GM12891 (cell line): ENCODE results near the gene STX17.

Experiments
- DNase-seq: peaks from one replicate; pipeline ENCODE4 v3.0.0; 2011; ENCODE audit warnings: low spot score; ENCODE audit not compliant: insufficient read length
- FAIRE-seq: peaks from 2 replicates; lab custom pipeline; 2011; peaks lifted over from hg19 to GRCh38; lab: Jason Lieb, UNC
- PAX5 ChIP-seq: IDR thresholded peaks from 2 replicates; pipeline ENCODE4 v1.6.1; 2011; ENCODE audit warnings: low read length, moderate library complexity, mild to moderate bottlenecking; ENCODE audit not compliant: insufficient read depth, severe bottlenecking
- POLR2A ChIP-seq: IDR thresholded peaks from 2 replicates; pipeline ENCODE4 v1.6.1; 2011; ENCODE audit warnings: low read depth, low read length, control low read depth
- POLR2AphosphoS5 ChIP-seq: IDR thresholded peaks from 2 replicates; pipeline ENCODE4 v1.6.1; 2011; ENCODE audit warnings: low read depth, low read length, control low read depth
- POU2F2 ChIP-seq: IDR thresholded peaks from 2 replicates; pipeline ENCODE4 v1.6.1; 2011; ENCODE audit warnings: low read depth, mild to moderate bottlenecking, control low read depth, low read length, moderate library complexity
- SPI1 ChIP-seq: IDR thresholded peaks from 2 replicates; pipeline ENCODE4 v1.6.1; 2011; ENCODE audit warnings: low read depth, low read length, control low read depth
- TAF1 ChIP-seq: IDR thresholded peaks from 2 replicates; pipeline ENCODE4 v1.6.1; 2011; ENCODE audit warnings: low read depth, low read length, control low read depth

Gene STX17

DNA sequence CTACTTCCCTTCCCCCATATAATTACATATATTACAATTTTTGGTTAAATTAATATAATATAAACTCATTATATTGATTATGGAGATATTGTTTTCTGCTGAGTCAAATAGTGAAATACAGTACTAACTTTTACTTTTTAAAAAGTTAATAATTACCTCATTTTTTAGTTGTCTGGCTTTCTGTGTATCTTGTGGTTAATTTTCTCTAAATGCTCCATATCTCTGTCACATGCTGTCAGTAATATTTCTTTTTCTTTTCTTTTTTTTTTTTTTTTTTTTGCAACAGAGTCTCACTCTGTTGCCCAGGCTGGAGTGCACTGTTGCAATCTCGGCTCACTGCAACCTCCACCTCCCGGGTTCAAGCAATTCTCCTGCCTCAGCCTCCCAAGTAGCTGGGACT lies 23.2 kb downstream of the STX17 start:
- no peak for FAIRE-seq
- TF ChIP-seq POLR2AphosphoS5 (no peak), POLR2A (no peak), PAX5 (no peak), SPI1 (no peak), POU2F2 (no peak), TAF1 (no peak)
- no peak for DNase-seq

DNA sequence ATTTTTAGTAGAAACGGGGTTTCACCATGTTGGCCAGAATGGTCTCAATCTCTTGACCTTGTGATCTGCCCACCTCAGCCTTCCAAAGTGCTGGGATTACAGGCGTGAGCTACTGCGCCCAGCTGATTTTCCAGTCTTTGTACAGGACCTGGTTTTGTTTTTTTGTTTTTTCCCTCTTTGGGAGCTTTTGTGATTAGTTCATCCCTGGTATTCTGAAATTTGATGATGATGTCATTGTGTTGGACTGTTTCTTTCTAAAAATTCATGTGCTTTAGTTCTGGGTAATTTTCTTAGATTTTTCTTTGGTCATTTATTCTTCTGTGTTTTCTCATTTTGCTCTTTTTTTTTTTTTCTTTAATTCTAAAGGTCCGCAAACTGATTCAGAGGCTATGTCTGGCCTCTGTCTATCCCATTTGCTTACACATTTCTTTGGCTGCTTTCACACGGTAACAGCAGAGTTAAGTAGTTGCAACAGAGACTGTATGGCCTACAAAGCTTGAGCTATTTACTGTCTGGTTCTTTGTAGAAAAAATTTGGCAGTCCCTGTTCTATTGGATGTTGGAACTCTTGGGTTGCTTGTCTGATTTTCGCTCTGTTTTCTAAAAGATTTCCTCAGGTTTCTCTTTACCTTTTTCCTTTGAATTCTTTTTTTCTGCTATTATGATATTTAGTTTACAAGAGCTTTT lies 24.8 kb downstream of the STX17 start:
- TF ChIP-seq POLR2A: no peak
- no peak for TF ChIP-seq SPI1
- TF ChIP-seq TAF1: no peak
- no peak for TF ChIP-seq PAX5
- TF ChIP-seq POLR2AphosphoS5: no peak

DNA sequence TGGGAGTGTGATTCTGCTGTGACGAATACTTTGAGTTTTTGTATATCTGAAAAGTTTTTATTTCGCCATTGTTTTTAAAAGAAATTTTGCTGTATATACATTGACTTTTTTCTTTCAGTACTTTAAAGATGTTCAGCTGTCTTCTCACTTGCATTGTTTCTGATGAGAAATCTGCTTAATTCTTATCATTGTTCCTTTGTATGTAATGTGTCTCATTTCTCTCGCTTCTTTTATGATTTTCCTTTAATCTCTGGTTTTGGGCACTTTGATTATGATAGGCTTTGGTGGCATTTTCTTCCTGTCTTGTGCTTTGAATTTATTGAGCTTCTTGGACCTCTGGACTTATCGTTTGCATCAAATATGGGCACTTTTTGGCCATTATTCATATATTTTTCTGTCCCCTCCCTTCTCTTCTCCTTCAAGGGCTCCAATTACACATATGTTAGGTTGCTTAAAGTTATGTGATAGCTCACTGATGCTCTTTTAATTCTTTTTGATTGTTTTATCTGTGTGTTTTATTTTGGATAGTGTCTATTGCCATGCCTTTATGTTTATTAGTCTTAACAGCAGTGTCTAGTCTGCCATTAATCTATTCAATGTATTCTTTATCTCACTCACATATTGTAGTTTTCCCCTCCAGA lies 30.6 kb downstream of the STX17 start:
- FAIRE-seq (no peak), DNase-seq (no peak)
- no peak for TF ChIP-seq PAX5
- TF ChIP-seq POLR2AphosphoS5: no peak
- TF ChIP-seq POU2F2: no peak
- no peak for TF ChIP-seq SPI1
- no peak for TF ChIP-seq TAF1
- TF ChIP-seq POLR2A: no peak

More for the DNA sequence above, 24.8 kb downstream of the STX17 start:
- DNase-seq (no peak), FAIRE-seq (no peak)

DNA sequence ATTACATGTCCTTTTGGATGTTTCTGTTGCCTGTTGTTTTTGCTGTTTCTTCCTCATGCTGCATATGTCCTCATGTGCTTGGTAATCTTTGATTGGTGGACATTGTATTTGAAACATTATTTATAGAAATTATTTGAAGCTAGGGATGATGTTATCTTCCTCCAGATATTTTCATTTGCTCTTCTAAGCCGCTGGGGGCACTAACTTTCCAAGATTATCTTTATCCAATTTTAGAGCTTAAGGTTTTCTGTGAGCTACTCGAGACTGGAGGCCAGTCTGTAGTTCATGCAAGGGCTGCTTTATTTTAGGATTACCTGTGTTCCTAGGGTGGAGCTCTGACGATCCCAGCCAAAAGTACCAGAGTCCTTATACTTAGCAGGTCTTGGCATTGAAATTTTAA lies 40.9 kb downstream of the STX17 start:
- DNase-seq: no peak
- FAIRE-seq: no peak
- TF ChIP-seq PAX5 (no peak), SPI1 (no peak), POLR2AphosphoS5 (no peak), POLR2A (no peak), POU2F2 (no peak)

GRCh38 chr9:99948482-99948881 lies 42.0 kb downstream of the STX17 start:
- no peak for FAIRE-seq
- no peak for DNase-seq

GRCh38 chr9:99948896-99949295 lies 42.4 kb downstream of the STX17 start:
- FAIRE-seq (no peak), DNase-seq (no peak)
- TF ChIP-seq POLR2AphosphoS5: no peak
- no peak for TF ChIP-seq SPI1
- no peak for TF ChIP-seq TAF1

More at GRCh38 chr9:99948482-99948881, 42.0 kb downstream of the STX17 start:
- TF ChIP-seq POU2F2: no peak
- TF ChIP-seq POLR2A: no peak
- TF ChIP-seq POLR2AphosphoS5: no peak
- TF ChIP-seq TAF1: no peak
- no peak for TF ChIP-seq PAX5

DNA sequence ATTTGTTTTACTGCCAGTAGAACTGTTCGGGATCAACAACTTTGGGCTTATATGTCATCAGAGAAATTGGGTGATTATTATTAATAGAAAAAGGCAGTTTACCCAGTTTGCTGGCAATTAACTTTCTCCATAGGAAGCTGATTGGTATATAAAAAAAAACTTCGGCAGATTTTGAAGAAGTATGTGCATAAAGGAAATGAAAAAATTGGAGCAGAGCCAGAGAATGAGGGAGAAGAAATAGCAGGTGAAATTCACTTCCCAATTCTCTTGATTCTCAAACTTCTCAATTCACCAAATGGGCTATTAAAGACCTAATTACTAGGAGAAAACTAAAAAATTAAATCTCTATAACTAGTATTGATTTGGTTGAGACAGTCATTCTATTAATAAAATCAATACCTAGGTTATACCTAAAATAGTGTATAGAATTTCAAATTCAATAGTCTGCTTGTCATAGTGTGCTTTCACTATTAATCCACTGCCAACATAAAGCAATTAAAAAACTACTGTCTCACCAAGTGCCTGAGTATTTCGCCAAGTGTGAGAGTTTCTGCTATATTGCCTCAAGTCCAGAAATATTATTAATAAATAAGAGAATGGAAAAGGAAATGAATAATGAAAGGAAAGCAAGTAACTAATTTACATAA lies 47.5 kb downstream of the STX17 start:
- no peak for TF ChIP-seq POLR2AphosphoS5
- TF ChIP-seq TAF1: no peak
- TF ChIP-seq POLR2A: no peak
- TF ChIP-seq PAX5: no peak
- no peak for TF ChIP-seq SPI1
- no peak for TF ChIP-seq POU2F2
- DNase-seq (no peak), FAIRE-seq (no peak)

DNA sequence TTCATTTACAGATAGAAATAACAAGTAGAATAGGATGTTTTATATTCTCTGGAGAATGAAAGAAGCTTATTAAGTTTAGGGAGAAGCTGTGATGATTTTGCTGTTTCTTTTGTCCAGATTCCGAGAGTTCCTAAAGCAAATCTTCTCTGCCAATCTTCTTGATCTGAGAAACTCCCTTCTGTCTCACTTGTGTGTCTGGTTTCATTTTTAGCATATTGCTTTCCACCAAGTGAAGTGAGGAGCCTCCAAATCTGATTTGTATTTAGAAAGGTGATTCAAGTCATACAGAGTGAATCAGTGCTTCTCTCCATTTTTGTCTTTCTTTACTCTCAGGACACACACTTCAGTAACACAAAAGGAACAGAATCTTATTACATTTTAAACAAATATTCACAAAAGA lies 48.4 kb downstream of the STX17 start:
- FAIRE-seq (peak; percentile 69), DNase-seq (no peak)
- TF ChIP-seq POLR2A (no peak), TAF1 (no peak), POLR2AphosphoS5 (no peak), SPI1 (no peak), PAX5 (no peak), POU2F2 (no peak)

DNA sequence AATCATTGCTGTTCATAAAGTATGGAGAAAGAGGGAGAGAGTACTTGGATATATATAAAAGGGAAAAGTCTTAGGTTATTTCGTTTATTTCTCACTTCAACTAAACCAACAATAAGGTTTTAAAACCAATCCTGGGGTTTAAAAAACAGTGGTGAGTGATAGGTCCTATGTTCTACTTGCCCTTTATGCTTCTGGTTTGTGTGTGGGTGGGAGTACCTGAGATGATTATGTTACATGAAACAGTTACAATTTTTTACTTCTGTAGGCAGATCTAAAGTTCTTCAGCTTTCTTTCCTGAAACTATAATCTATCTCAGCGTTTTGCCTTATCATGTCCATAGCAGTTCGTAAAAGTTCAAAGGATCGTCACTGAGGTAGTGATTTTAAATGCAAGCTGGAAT lies 49.2 kb downstream of the STX17 start:
- TF ChIP-seq POLR2AphosphoS5 (no peak), PAX5 (no peak), POU2F2 (no peak), SPI1 (no peak), POLR2A (no peak), TAF1 (no peak)
- DNase-seq: no peak
- peak; percentile 20 for FAIRE-seq
